ENCODE measurements around the gene DNAL4.

The DNAL4 gene

GRCh38 chr22:38828191-38828590, 34.2 kb upstream of the DNAL4 start:
- no peak overlapping the region for H3K4me3 ChIP-seq (ENCODE audit: low read length)
- no peak for TF ChIP-seq CTCF (IDR thresholded peaks at IDR 0.05; ENCODE audit: insufficient read depth, low read depth, low read length, missing control alignments)
- no peak for DNase-seq (ENCODE audit: low read depth)

GRCh38 chr22:38827510-38827909, 33.6 kb upstream of the DNAL4 start:
- no peak for TF ChIP-seq CTCF (IDR thresholded peaks at IDR 0.05; ENCODE audit: insufficient read depth, low read depth, low read length, missing control alignments)
- no peak overlapping the region for H3K4me3 ChIP-seq (ENCODE audit: low read length)
- DNase-seq (ENCODE audit: low read depth): no peak

- no peak for DNase-seq (ENCODE audit: low read depth)
- no peak for TF ChIP-seq CTCF (IDR thresholded peaks at IDR 0.05; ENCODE audit: insufficient read depth, low read depth, low read length, missing control alignments)
- no peak overlapping the region for H3K4me3 ChIP-seq (ENCODE audit: low read length)
These were observed 32.9 kb upstream of the DNAL4 start for GRCh38 chr22:38826801-38827200.

- no peak for TF ChIP-seq CTCF (IDR thresholded peaks at IDR 0.05; ENCODE audit: insufficient read depth, low read depth, low read length, missing control alignments)
- DNase-seq (ENCODE audit: low read depth): no peak
- no peak overlapping the region for H3K4me3 ChIP-seq (ENCODE audit: low read length)
These were observed 32.4 kb upstream of the DNAL4 start for GRCh38 chr22:38826386-38826785.

- peak; percentile 35 for TF ChIP-seq CTCF (IDR thresholded peaks at IDR 0.05; ENCODE audit: insufficient read depth, low read depth, low read length, missing control alignments)
- peak; percentile 75 for DNase-seq (ENCODE audit: low read depth)
- no peak overlapping the region for H3K4me3 ChIP-seq (ENCODE audit: low read length)
These were observed 30.6 kb upstream of the DNAL4 start for GRCh38 chr22:38824585-38824984.

GRCh38 chr22:38823637-38824036, 29.7 kb upstream of the DNAL4 start:
- DNase-seq (ENCODE audit: low read depth): no peak
- TF ChIP-seq CTCF (IDR thresholded peaks at IDR 0.05; ENCODE audit: insufficient read depth, low read depth, low read length, missing control alignments): no peak
- no peak overlapping the region for H3K4me3 ChIP-seq (ENCODE audit: low read length)

GRCh38 chr22:38823076-38823475, 29.1 kb upstream of the DNAL4 start:
- DNase-seq (ENCODE audit: low read depth): no peak
- no peak overlapping the region for H3K4me3 ChIP-seq (ENCODE audit: low read length)
- no peak for TF ChIP-seq CTCF (IDR thresholded peaks at IDR 0.05; ENCODE audit: insufficient read depth, low read depth, low read length, missing control alignments)
